Measurements from ENCODE around the gene LOXHD1. TPM values are rescaled to one million over a fixed set of nuclear protein-coding genes. Genes with fewer than 3 reads are reported as not detected.

LOXHD1 gene
- total RNA-seq, 3 donors from 2014 or later (not counting 1 experiment from before 2014, with no cell fraction given), result 0.11 to 0.48 (median 0.14) TPM

- H3K4me1 Mint-ChIP-seq, result peaks cover 15 to 16% of the 10 kb centered on the region in 2 donors
- no peak for TF ChIP-seq CTCF (IDR thresholded peaks at IDR 0.05)
- ATAC-seq, result no peak
- H3K36me3 ChIP-seq (ENCODE audit: control insufficient read depth, insufficient read depth, low read length), result no peaks in the 10 kb centered on the region
- H3K36me3 Mint-ChIP-seq, result no peaks in the 10 kb centered on the region
- intact Hi-C loops (cut with micrococcal nuclease), result no loop called here
- no peaks in the 10 kb centered on the region for H3K27me3 ChIP-seq (ENCODE audit: control insufficient read depth, insufficient read depth, low read length)
- WGBS (ENCODE audit: insufficient coverage), result 77% methylated on average over 7 of the region's 9 CpGs
- no peaks in the 10 kb centered on the region for H3K9me3 ChIP-seq (ENCODE audit: control insufficient read depth, insufficient read depth, low read length)
- no peaks in the 10 kb centered on the region for H3K4me1 ChIP-seq (ENCODE audit: control insufficient read depth, insufficient read depth, low read length)
- H3K27me3 Mint-ChIP-seq (ENCODE audit: low read depth in 2 of 2), result peaks cover 5 to 6% of the 10 kb centered on the region in 2 donors
- no peak overlapping the region for H3K27ac ChIP-seq (ENCODE audit: low read length)
- H3K9me3 Mint-ChIP-seq, result no peaks in the 10 kb centered on the region
- DNase-seq, result no peak
- peak overlapping the region in 1 of 2 donors; percentile 48 for H3K27ac Mint-ChIP-seq
- no peak overlapping the region for H3K4me3 ChIP-seq (ENCODE audit: low read length)
- no peak overlapping the region for H3K4me3 Mint-ChIP-seq
Measured at GRCh38 chr18:46466234-46467160, 190.5 kb downstream of the LOXHD1 start.

GRCh38 chr18:46464926-46465655 is 191.9 kb downstream of the LOXHD1 start:
- H3K4me1 Mint-ChIP-seq, result peaks cover 15 to 16% of the 10 kb centered on the region in 2 donors
- no peaks in the 10 kb centered on the region for H3K36me3 ChIP-seq (ENCODE audit: control insufficient read depth, insufficient read depth, low read length)
- no peaks in the 10 kb centered on the region for H3K27me3 ChIP-seq (ENCODE audit: control insufficient read depth, insufficient read depth, low read length)
- no peaks in the 10 kb centered on the region for H3K9me3 ChIP-seq (ENCODE audit: control insufficient read depth, insufficient read depth, low read length)
- 70% methylated on average over 6 of the region's 8 CpGs for WGBS (ENCODE audit: insufficient coverage)
- no peaks in the 10 kb centered on the region for H3K9me3 Mint-ChIP-seq
- ATAC-seq (no peak), DNase-seq (no peak)
- no peak for TF ChIP-seq CTCF (IDR thresholded peaks at IDR 0.05)
- H3K27ac Mint-ChIP-seq, result peak overlapping the region; percentile 3 to 48
- H3K27ac ChIP-seq (ENCODE audit: low read length), result no peak overlapping the region
- intact Hi-C loops (cut with micrococcal nuclease), result no loop called here
- H3K27me3 Mint-ChIP-seq (ENCODE audit: low read depth in 2 of 2), result peaks cover 0 to under 1% of the 10 kb centered on the region in 2 donors
- H3K4me3 Mint-ChIP-seq, result no peak overlapping the region
- H3K4me1 ChIP-seq (ENCODE audit: control insufficient read depth, insufficient read depth, low read length), result no peaks in the 10 kb centered on the region
- H3K36me3 Mint-ChIP-seq, result no peaks in the 10 kb centered on the region
- H3K4me3 ChIP-seq (ENCODE audit: low read length), result no peak overlapping the region

- 57% methylated on average over 7 of the region's 7 CpGs for WGBS (ENCODE audit: insufficient coverage)
- intact Hi-C loops (cut with micrococcal nuclease), result no loop called here
Measured at GRCh38 chr18:46462523-46462922, 194.5 kb downstream of the LOXHD1 start.

More at GRCh38 chr18:46462523-46462922, 194.5 kb downstream of the LOXHD1 start:
- no peak overlapping the region for H3K4me3 Mint-ChIP-seq
- no peak for DNase-seq
- peaks cover 15 to 16% of the 10 kb centered on the region in 2 donors for H3K4me1 Mint-ChIP-seq
- H3K9me3 Mint-ChIP-seq, result no peaks in the 10 kb centered on the region
- no peaks in the 10 kb centered on the region for H3K27me3 Mint-ChIP-seq (ENCODE audit: low read depth in 2 of 2)
- ATAC-seq, result no peak
- H3K4me1 ChIP-seq (ENCODE audit: control insufficient read depth, insufficient read depth, low read length), result no peaks in the 10 kb centered on the region
- no peak overlapping the region for H3K27ac ChIP-seq (ENCODE audit: low read length)
- H3K4me3 ChIP-seq (ENCODE audit: low read length), result no peak overlapping the region
- TF ChIP-seq CTCF (IDR thresholded peaks at IDR 0.05), result no peak
- no peaks in the 10 kb centered on the region for H3K9me3 ChIP-seq (ENCODE audit: control insufficient read depth, insufficient read depth, low read length)
- H3K36me3 ChIP-seq (ENCODE audit: control insufficient read depth, insufficient read depth, low read length), result peaks cover 11% of the 10 kb centered on the region
- H3K27me3 ChIP-seq (ENCODE audit: control insufficient read depth, insufficient read depth, low read length), result no peaks in the 10 kb centered on the region
- H3K27ac Mint-ChIP-seq, result no peak overlapping the region
- H3K36me3 Mint-ChIP-seq, result no peaks in the 10 kb centered on the region
